ENCODE measurements around the gene NHS.

- no peak for TF ChIP-seq ZNF274 (IDR thresholded peaks at IDR 0.05; ENCODE audit: low read depth, low read length)
- TF ChIP-seq EZH2 (IDR thresholded peaks at IDR 0.05): no peak
- no peak for TF ChIP-seq POLR2AphosphoS5 (IDR thresholded peaks at IDR 0.05; ENCODE audit: low read depth, low read length)
- no peak for TF ChIP-seq EZH2phosphoT487 (IDR thresholded peaks at IDR 0.05; ENCODE audit: borderline replicate concordance)
- TF ChIP-seq POLR2A (IDR thresholded peaks at IDR 0.05; ENCODE audit: borderline replicate concordance, extremely low read depth, insufficient read depth, insufficient read length): no peak
- no peak for TF ChIP-seq YY1 (IDR thresholded peaks at IDR 0.05; ENCODE audit: extremely low read depth, insufficient replicate concordance, low read depth, low read length)
- TF ChIP-seq ZFX (IDR thresholded peaks at IDR 0.05): no peak
- no peak for TF ChIP-seq SP1 (IDR thresholded peaks at IDR 0.05; ENCODE audit: low read depth)
- no peak for TF ChIP-seq REST (IDR thresholded peaks at IDR 0.05; ENCODE audit: low read depth)
- TF ChIP-seq SIN3A (IDR thresholded peaks at IDR 0.05; ENCODE audit: low read depth): no peak
- TF ChIP-seq RAD21 (IDR thresholded peaks at IDR 0.05; ENCODE audit: low read depth): no peak
- TF ChIP-seq SRF (IDR thresholded peaks at IDR 0.05; ENCODE audit: low read depth): no peak
These were observed 50.6 kb downstream of the NHS start for GRCh38 chrX:17425551-17425950.
